ENCODE results near the gene CHCHD3.

The CHCHD3 gene

DNA sequence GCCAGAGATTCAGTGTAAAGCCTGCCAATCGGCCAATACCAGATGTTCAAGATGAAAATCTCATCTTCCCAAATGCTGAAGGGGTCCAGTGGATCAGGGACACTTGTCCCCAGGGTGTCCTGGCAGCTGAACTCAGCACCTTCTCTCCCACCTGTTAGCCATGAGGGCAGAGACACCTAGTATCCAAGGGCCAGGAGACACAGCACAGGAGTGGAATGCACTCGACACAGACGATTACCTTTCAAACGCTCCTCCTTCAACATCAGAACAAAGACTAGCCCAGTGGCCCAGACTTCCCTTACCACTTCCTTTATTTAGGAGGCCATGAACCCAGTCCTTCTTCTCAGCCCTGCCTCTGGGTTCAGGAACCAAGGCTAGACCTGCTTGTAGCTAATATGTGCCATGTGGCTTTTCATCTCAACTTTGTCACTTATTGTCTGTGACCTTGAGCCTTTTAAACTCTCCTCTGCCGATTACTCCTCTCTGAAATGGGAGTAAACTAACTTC lies 325.4 kb downstream of the CHCHD3 start:
- DNase-seq = no peak
- H3K4me3 ChIP-seq (ENCODE audit: low read depth, low read length) = no peak overlapping the region
- TF ChIP-seq, protein P1, sequence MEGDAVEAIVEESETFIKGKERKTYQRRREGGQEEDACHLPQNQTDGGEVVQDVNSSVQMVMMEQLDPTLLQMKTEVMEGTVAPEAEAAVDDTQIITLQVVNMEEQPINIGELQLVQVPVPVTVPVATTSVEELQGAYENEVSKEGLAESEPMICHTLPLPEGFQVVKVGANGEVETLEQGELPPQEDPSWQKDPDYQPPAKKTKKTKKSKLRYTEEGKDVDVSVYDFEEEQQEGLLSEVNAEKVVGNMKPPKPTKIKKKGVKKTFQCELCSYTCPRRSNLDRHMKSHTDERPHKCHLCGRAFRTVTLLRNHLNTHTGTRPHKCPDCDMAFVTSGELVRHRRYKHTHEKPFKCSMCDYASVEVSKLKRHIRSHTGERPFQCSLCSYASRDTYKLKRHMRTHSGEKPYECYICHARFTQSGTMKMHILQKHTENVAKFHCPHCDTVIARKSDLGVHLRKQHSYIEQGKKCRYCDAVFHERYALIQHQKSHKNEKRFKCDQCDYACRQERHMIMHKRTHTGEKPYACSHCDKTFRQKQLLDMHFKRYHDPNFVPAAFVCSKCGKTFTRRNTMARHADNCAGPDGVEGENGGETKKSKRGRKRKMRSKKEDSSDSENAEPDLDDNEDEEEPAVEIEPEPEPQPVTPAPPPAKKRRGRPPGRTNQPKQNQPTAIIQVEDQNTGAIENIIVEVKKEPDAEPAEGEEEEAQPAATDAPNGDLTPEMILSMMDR (IDR thresholded peaks at IDR 0.05; ENCODE audit: low read depth, low read length) = no peak
- H3K36me3 ChIP-seq = no peaks in the 10 kb centered on the region
- H3K27me3 ChIP-seq (ENCODE audit: insufficient read depth, low read depth, severe bottlenecking) = no peaks in the 10 kb centered on the region
- no peaks in the 10 kb centered on the region for H3K9me3 ChIP-seq (ENCODE audit: severe bottlenecking)
- H3K27ac ChIP-seq = no peak overlapping the region

DNA sequence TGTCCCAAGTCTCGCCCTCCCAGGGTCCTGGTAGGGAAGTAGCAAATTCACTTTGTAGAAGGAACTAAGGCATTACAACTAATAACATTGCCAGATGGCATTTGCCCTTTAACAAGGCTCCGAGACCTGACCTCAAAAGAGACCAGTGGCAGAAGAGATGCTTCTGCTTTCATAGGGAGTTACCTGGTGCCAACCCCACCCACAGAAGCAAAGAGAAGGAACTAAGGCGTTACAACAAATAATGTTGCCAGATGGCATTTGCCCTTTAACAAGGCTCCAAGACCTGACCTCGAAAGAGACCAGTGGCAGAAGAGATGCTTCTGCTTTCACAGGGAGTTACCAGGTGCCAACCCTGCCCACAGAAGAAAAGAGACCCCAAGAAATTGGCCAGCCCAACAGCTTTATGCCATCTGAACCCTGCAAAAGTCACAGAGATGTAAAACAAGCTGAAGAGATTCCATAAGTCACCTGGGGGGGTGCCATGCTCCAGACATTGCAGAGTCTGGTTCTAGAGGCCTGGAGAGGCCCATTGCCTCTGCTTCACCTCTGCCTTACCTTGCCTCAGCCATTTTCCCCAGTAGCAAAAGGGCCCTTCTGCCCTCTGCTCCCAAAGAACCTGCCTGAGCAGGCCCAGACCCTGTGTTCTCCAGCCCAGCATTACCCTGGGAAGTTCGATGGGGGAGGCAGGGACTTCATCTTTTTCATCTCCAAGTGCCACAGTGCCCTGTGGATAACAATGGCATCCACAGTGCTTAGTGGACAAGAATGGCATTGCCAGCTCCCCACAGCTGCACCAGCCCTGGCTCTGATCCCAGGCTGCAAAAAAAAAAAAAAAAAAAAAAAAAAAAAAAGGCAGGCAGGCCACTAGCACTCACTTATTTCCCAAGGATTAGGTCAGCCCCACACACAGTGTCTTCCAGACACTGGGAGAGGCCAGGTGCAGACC lies 326.1 kb downstream of the CHCHD3 start:
- no peak for DNase-seq
- Histone ChIP-seq H3K27ac (no peak overlapping the region), H3K36me3 (no peaks in the 10 kb centered on the region), H3K27me3 (ENCODE audit: insufficient read depth, low read depth, severe bottlenecking) (no peaks in the 10 kb centered on the region), H3K9me3 (ENCODE audit: severe bottlenecking) (no peaks in the 10 kb centered on the region), H3K4me3 (ENCODE audit: low read depth, low read length) (no peak overlapping the region)
- TF ChIP-seq, protein P1 (IDR thresholded peaks at IDR 0.05; ENCODE audit: low read depth, low read length) = 0 out of 2 replicates have a peak, but pooled peaks have one; percentile 1

DNA sequence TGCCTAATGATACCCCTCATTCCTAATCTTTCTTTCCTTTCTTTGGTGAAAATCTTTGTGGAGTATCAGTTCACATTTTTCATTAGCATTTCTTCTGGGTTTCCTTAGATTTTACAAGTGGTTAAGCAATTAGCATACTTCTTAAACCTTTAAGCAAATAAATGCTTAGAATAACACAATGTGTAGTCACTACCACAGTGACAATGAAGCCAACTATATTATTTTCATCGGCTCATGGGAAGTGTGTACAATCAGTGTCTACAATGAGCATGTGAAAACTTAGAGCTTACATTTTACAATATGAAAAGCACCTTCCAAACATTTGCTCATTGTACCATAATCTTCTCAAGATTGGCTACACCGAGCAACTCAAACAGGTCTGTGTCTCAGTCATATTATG lies 329.5 kb downstream of the CHCHD3 start:
- Histone ChIP-seq H3K9me3 (ENCODE audit: severe bottlenecking) (no peaks in the 10 kb centered on the region), H3K27ac (no peak overlapping the region), H3K27me3 (ENCODE audit: insufficient read depth, low read depth, severe bottlenecking) (no peaks in the 10 kb centered on the region), H3K36me3 (no peaks in the 10 kb centered on the region), H3K4me3 (ENCODE audit: low read depth, low read length) (no peak overlapping the region)
- TF ChIP-seq, protein P1 (IDR thresholded peaks at IDR 0.05; ENCODE audit: low read depth, low read length) = no peak
- DNase-seq = no peak

DNA sequence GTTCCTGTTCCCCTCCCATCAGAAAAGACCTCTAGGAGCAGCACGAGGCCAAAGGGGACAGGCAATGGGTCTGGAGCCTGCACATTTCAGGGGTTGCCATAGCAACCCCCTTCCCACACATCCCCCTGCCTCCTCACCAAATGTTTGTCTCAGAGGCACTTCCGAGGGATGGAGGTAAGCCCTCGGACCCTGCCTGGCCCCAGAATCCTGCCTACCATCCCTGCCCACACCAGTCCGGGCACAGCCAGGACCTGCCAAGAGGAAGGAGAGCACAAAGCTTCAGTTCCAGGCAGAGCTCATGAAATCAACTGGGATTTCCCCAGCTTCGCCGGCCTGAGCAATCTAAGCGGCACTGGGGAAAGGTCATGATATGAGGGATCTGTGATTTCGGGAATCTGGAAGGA lies 330.6 kb downstream of the CHCHD3 start:
- TF ChIP-seq, protein P1 (IDR thresholded peaks at IDR 0.05; ENCODE audit: low read depth, low read length) = no peak
- no peak overlapping the region for H3K27ac ChIP-seq
- H3K9me3 ChIP-seq (ENCODE audit: severe bottlenecking) = no peaks in the 10 kb centered on the region
- no peak for DNase-seq
- H3K36me3 ChIP-seq = no peaks in the 10 kb centered on the region
- H3K4me3 ChIP-seq (ENCODE audit: low read depth, low read length) = no peak overlapping the region
- no peaks in the 10 kb centered on the region for H3K27me3 ChIP-seq (ENCODE audit: insufficient read depth, low read depth, severe bottlenecking)

DNA sequence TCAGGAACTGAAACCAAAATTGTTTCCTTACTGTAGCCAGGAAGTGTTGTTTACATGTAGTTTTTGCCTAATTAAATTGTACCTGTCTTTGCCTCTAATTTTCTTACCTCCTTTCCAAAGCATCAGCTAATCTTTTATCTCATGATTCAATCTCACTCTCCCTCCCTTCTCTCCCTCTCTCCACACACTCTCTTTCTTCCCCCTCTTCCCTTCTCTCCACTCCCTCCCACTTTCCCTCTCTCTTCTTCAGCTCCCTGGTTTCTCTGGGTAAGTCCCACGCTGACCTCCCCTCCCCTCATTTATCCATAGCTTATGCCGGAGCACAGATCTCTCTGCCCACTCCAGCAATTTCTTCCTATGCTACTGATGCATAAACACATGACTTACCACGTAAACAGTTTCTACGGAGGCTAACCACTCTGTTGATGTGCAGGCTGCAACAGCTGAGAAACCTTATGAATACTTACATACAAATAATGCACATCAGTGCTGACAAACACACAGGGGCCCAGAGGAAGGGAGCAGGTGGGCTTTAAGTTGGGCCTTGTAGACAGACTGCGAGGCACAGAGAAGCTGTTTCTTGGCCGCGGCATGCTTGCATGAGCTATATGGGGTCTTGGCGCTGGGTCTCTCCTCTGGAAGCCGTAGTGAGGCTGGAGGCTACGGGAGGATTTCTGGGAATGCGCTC lies 331.2 kb downstream of the CHCHD3 start:
- Histone ChIP-seq H3K36me3 (no peaks in the 10 kb centered on the region), H3K4me3 (ENCODE audit: low read depth, low read length) (no peak overlapping the region), H3K27ac (no peak overlapping the region), H3K9me3 (ENCODE audit: severe bottlenecking) (no peaks in the 10 kb centered on the region), H3K27me3 (ENCODE audit: insufficient read depth, low read depth, severe bottlenecking) (no peaks in the 10 kb centered on the region)
- no peak for DNase-seq
- TF ChIP-seq, protein P1 (IDR thresholded peaks at IDR 0.05; ENCODE audit: low read depth, low read length) = no peak
